Measurements from ENCODE around the gene DDX10. TPM values are rescaled to one million over a fixed set of nuclear protein-coding genes. Genes with fewer than 3 reads are reported as not detected.
"Not testable (repeated sequence)": the region's sequence is repeated elsewhere in the genome, so short reads cannot be mapped to it uniquely, and the experiment has no call there.

DDX10 gene
- total RNA-seq, 1 donor from 2014 or later = 18.3 TPM

DNA sequence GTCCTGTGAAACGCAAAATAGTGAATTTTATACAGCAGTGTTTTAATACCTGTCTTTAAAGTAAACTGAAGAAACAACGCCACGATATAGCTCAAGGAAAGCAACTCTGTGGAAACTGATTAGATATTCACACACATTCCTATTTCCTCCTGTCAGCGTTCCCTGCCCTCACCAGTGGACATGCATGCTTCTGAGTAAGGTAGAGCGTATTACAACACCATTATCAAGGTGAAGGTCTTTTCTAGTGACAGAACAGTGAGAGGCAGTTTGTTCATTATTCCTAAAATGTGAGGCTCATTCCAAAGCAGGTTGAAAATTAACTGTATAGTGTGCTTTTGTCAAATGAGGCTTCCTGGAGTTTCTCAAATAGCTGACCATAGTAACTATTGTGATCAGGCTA lies 153.1 kb downstream of the DDX10 start:
- Histone ChIP-seq H3K27ac (no peak overlapping the region), H3K4me1 (no peaks in the 10 kb centered on the region), H3K36me3 (no peaks in the 10 kb centered on the region), H3K4me3 (no peak overlapping the region), H3K27me3 (no peaks in the 10 kb centered on the region), H3K9me3 (no peaks in the 10 kb centered on the region)
- intact Hi-C loops (cut with DNase I) = no loop called here
- DNase-seq (no peak), ATAC-seq (no peak)
- no peak for TF ChIP-seq CTCF (IDR thresholded peaks at IDR 0.05)

DNA sequence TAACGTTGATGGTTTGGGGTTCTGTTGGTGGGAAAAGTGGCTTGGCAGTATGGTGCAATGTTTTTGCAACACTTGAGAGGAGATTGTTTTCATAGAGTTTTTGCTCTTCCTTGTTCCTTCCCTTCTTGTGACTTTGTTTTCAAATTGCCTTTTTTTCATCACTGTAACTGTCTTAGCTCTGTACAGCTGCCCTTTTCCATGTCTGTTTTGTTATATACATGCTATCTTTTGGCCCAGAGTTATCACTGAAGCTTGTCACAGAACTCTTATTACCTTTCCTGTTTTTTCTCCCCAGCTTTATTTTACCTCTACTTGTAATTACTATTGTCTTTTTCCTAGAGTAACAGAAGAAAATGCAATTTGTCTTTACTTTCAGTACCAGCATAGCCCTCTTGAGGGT lies 154.1 kb downstream of the DDX10 start:
- no peak overlapping the region for H3K4me3 ChIP-seq
- H3K4me1 ChIP-seq = no peaks in the 10 kb centered on the region
- intact Hi-C loops (cut with DNase I) = no loop called here
- H3K27me3 ChIP-seq = no peaks in the 10 kb centered on the region
- H3K9me3 ChIP-seq = no peaks in the 10 kb centered on the region
- no peak overlapping the region for H3K27ac ChIP-seq
- ATAC-seq (no peak), DNase-seq (no peak)
- no peak for TF ChIP-seq CTCF (IDR thresholded peaks at IDR 0.05)
- H3K36me3 ChIP-seq = no peaks in the 10 kb centered on the region

GRCh38 chr11:108819957-108820356 lies 155.1 kb downstream of the DDX10 start:
- no peak for ATAC-seq
- no peak for TF ChIP-seq CTCF (IDR thresholded peaks at IDR 0.05)
- no peaks in the 10 kb centered on the region for H3K36me3 ChIP-seq
- intact Hi-C loops (cut with DNase I) = no loop called here
- DNase-seq = no peak
- H3K4me3 ChIP-seq = no peak overlapping the region
- H3K27ac ChIP-seq = no peak overlapping the region
- no peaks in the 10 kb centered on the region for H3K27me3 ChIP-seq
- no peaks in the 10 kb centered on the region for H3K4me1 ChIP-seq
- no peaks in the 10 kb centered on the region for H3K9me3 ChIP-seq

DNA sequence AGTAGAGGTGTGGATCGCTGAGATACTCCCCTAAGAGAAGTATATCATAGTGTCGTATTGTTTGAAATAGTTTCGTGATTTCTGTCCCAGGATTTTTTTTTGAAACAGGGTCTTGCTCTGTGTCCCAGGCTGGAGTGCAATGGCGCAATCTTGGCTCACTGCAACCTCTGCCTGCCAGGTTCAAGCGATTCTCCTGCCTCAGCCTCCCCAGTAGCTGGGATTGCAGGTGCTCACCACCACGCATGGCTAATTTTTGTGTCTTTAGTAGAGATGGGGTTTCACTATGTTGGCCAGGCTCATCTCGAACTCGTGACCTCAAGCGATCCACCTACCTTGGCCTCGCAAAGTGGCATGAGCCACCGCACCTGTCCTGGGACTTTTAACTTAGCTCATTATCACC lies 159.1 kb downstream of the DDX10 start:
- ATAC-seq; H3K27me3 ChIP-seq; H3K4me3 ChIP-seq; H3K4me1 ChIP-seq; H3K9me3 ChIP-seq; DNase-seq; H3K36me3 ChIP-seq; intact Hi-C loops (cut with DNase I); H3K27ac ChIP-seq: not testable (repeated sequence)

- no peak for TF ChIP-seq CTCF (IDR thresholded peaks at IDR 0.05)
- no peak overlapping the region for H3K4me3 ChIP-seq
- intact Hi-C loops (cut with DNase I) = no loop called here
- H3K36me3 ChIP-seq = no peaks in the 10 kb centered on the region
- H3K9me3 ChIP-seq = no peaks in the 10 kb centered on the region
- DNase-seq (no peak), ATAC-seq (no peak)
- no peaks in the 10 kb centered on the region for H3K4me1 ChIP-seq
- no peak overlapping the region for H3K27ac ChIP-seq
- H3K27me3 ChIP-seq = no peaks in the 10 kb centered on the region
Observed at GRCh38 chr11:108824545-108824944, 159.7 kb downstream of the DDX10 start.

DNA sequence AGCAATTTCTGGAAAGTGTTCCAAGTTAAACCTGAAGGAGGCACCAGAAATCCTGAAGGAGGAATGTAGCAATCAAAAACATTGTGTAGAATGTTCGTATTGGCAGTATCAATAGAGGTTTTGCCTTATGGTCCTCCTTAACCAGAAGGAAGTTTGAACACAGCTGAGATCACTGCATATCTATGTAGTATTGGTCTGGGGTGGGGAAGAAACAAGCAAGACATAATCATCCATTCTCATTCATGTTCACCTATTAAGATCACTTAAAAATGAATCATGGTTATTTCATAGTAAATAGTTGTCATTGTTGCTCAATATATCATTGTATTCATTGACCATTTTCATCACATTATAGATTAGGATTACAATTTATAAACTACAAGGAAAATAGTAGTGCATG lies 160.5 kb downstream of the DDX10 start:
- ATAC-seq (no peak), DNase-seq (no peak)
- Histone ChIP-seq H3K4me3 (no peak overlapping the region), H3K27me3 (no peaks in the 10 kb centered on the region), H3K36me3 (no peaks in the 10 kb centered on the region), H3K27ac (no peak overlapping the region), H3K4me1 (no peaks in the 10 kb centered on the region), H3K9me3 (no peaks in the 10 kb centered on the region)
- TF ChIP-seq CTCF (IDR thresholded peaks at IDR 0.05) = no peak
- intact Hi-C loops (cut with DNase I) = no loop called here

Measured in upper lobe of right lung (tissue), 1 donor.